AG08395 (cell line): ENCODE data around the gene HBA1.
A peak's percentile ranks its signal among the peaks of the same experiment; 100 is the strongest.
"Not testable (repeated sequence)": the region's sequence is repeated elsewhere in the genome, so short reads cannot be mapped to it uniquely, and the experiment has no call there.

Experiments used
- DNase-seq: peaks from one replicate; pipeline ENCODE4 v3.0.0; 2012; ENCODE audit warnings: mixed read lengths, low spot score

Gene HBA1

GRCh38 chr16:176477-177382 lies at the start of gene HBA1:
Gene HBA1 (plus strand): TSS chr16:176680. CDS start chr16:176717, 37 bp downstream.
- DNase-seq = not testable (repeated sequence)

- DNase-seq = no peak
These were observed 47.4 kb upstream of the HBA1 start for GRCh38 chr16:129075-129474.

DNA sequence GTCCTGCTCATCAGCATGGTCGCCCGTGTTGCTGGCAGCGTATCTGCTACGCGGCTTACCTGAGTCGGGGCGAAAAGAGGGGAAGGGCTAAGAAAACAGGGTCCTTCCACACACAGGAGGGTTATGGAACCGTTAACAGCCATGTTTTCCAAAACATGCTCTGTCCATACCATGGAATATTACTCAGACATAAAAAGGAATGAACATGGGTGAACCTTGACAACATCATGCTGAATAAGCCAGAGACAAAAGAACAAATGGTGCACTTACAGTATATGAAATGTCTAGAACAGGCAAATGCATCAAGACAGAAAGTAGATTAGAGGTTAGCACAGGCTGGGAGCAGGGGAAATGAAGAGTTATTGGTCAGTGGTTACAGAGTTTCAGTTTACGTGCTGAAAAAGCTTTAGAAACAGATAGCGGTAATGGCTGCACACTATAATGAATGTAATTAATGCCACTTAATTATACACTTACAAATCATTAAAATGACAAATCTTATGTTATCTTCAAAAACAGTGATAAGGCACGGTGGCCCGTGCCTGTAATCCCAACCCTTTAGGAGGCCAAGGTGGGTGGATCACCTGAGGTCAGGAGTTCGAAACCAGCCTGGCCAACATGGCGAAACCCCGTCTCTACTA lies 45.8 kb upstream of the HBA1 start:
- no peak for DNase-seq

GRCh38 chr16:132120-132519 lies 44.4 kb upstream of the HBA1 start:
- no peak for DNase-seq

GRCh38 chr16:133716-134115 lies 42.8 kb upstream of the HBA1 start:
- DNase-seq = no peak

DNA sequence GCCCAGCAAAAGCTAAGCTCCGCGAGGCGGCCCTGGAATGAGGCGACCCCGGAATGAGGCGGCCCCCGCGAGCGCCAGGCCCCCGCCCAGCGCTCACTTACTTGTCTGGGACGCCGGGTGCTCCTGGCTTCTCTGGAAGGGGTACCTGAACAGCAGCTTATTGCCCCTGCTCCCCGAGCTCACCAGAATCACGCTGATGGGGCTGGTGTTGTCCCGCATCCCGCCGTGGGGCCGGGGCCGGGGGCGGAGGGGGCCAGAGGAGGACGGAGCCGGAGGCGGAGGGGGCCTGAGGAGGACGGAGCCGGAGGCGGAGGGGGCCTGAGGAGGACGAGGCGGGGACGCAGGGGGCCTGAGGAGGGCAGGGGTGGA lies 38.4 kb upstream of the HBA1 start:
- peak; percentile 13 for DNase-seq

DNA sequence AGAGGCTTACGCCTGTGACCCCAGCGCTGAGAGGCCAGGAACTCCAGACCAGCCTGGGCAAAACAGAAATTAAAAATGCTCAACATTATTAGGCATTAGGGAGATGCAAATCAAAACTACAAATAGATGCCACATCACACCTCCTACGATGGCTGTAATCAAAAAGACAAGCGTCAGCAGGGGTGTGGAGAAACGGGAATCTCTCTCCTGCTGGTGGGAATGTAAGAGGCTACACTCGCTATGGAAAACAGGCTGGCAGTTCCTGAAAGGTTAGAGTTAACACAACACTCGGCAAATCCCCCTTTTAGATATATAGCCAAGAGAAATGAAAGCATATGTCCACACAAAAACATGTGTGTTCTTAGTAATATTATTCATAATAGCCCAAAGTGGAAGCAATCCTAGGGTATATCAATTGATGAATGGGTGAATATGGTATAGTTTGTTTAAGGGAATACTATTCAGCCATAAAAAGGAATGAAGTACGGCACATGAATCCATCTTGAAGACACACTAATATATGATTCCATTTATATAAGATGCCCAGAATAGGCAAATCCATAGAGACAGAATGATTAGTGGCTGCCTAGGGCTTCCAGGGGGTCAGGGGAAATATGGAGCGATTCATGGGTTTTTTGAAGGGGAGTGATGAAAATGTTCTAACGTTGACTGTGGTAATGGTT lies 36.2 kb upstream of the HBA1 start:
- DNase-seq = no peak

GRCh38 chr16:142405-142967 lies 34.0 kb upstream of the HBA1 start:
- no peak for DNase-seq

GRCh38 chr16:143047-143446 lies 33.4 kb upstream of the HBA1 start:
- DNase-seq = no peak

- no peak for DNase-seq
These were observed 33.0 kb upstream of the HBA1 start for GRCh38 chr16:143456-143855.

DNA sequence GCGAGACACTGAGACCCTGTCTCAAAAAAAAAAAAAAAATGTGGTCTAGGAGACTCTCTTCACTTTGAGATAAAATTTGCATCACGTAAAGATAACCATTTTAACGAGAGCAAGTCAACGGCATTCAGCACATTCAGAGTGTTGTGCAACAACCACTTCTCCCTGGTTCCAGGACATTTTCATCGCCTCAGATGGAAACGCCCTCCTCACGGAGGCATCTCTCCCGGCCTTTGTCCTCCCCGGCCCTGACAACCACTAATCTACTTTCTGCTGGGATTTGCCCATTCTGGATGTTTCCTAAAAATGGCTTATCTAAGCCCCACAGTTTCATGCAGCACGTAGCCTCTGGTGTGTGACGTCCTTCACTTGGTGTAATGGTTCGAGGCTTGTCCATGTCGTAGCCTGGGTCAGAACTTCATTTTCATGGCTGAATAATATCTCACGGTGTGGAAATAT lies 31.7 kb upstream of the HBA1 start:
- DNase-seq = no peak

- no peak for DNase-seq
These were observed 29.8 kb upstream of the HBA1 start for GRCh38 chr16:146646-147045.

DNA sequence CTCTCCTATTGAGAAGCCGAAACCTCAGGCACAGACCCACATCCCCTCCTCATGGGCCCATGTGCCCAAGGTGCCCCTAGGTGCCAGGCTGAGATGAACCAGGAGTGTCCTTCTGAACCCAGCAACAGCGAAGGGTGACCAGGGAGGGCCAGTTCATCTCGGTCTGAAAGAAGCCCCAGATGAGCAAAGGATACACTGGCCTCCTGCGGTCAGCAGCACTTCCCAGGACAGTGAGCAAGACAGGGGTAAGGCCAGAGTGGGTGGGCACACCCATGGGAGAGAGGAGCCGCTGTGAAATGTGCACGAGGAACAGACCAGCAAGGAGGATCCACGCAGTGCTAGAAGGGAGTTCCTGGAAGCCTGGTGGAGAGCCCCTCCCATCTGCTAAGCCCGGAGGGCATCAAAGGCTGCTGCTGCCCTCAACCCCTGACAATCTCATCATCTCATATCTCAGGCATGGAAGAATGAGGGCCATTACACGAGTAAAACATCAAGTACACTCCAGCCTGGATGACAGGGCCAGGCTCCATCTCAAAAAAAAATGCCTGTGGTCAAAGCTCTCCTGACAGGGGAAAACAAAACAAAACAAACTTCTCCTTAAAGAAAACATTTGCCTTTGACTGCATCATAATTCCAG lies 27.3 kb upstream of the HBA1 start:
- peak; percentile 52 for DNase-seq

- DNase-seq = no peak
These were observed 24.0 kb upstream of the HBA1 start, which contains the start of gene HBZ for GRCh38 chr16:152141-153128. Gene HBZ (plus strand): TSS chr16:152644. CDS start chr16:152910, 266 bp downstream.

GRCh38 chr16:153129-153521 lies 23.4 kb upstream of the HBA1 start:
- not testable (repeated sequence) for DNase-seq

DNA sequence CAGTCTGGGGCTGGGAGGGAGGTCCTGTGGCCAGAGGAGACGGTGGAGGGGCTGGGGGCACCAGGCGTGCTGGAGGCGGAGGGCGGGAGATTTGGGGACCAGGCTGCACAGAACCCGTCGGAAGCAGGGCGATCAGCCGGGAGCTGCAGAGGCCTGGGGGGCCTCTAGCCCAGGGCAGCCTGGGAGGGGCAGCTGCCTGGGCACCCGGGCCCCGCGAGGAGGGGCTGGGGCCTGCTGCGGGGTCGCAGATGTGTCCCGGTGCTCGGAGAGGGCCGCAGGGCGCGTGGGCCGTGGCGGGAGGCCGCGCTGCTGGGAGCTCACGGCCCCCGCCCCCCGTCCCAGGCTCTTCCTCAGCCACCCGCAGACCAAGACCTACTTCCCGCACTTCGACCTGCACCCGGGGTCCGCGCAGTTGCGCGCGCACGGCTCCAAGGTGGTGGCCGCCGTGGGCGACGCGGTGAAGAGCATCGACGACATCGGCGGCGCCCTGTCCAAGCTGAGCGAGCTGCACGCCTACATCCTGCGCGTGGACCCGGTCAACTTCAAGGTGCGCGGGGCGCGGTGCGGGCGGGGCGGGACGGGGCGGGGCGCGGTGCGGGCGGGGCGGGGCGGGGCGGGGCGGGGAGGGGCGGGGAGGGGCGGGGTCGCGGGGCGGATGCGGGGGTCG lies 22.8 kb upstream of the HBA1 start:
- not testable (repeated sequence) for DNase-seq

GRCh38 chr16:154217-155030 lies 22.1 kb upstream of the HBA1 start:
- no peak for DNase-seq

DNA sequence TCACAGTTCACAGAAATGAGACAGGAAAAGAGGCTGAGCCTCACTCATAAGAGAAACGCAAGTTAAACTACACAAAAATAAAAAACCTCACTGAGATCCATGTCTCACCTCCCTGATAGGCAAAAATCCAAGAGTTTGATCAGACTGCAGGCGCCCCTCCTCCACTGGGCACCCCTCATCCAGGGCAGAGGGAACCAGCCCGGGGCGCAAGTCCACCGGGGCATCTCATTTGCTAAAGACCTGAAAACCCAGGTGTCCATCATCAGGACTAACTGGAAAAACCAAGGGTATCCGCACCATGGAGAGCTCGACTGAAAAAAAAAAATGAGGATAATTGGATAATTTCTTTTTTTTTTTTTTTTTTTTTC lies 21.5 kb upstream of the HBA1 start:
- DNase-seq = no peak

DNA sequence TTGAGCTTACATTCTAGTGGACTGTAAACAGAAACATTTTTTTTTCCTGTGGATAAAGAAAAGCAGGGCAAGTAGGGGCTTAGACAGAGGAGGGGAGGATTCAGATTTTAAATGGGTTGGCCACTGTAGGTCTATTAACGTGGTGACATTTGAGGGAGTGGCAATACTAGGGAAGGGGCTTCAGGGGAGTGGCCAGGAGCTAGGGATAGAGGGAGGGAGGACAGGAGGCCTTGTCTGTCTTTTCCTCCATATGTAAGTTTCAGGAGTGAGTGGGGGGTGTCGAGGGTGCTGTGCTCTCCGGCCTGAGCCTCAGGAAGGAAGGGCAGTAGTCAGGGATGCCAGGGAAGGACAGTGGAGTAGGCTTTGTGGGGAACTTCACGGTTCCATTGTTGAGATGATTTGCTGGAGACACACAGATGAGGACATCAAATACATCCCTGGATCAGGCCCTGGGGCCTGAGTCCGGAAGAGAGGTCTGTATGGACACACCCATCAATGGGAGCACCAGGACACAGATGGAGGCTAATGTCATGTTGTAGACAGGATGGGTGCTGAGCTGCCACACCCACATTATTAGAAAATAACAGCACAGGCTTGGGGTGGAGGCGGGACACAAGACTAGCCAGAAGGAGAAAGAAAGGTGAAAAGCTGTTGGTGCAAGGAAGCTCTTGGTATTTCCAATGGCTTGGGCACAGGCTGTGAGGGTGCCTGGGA lies 17.2 kb upstream of the HBA1 start:
- DNase-seq = no peak
